GM13976 (cell line): ENCODE data around the gene THAP12.

Experiments
- DNase-seq: peaks from one replicate; pipeline ENCODE4 v3.0.0; 2012; ENCODE audit warnings: low spot score
- in situ Hi-C: fragments of 300-500 bp; cut with MboI; formaldehyde crosslinking; loops from one replicate; pipeline ENCODE4 v1.12.0; 2022; ENCODE audit warnings: low sequenced_read_pairs, mixed read lengths, inconsistent platforms; ENCODE audit not compliant: unreplicated experiment
- TF ChIP-seq, protein P1 (sequence below): IDR thresholded peaks from 2 replicates; pipeline ENCODE4 v1.5.1; 2012; ENCODE audit warnings: borderline replicate concordance, mild to moderate bottlenecking; ENCODE audit not compliant: insufficient read depth; ENCODE audit errors: extremely low read depth, missing control alignments, control extremely low read depth

Gene THAP12

DNA sequence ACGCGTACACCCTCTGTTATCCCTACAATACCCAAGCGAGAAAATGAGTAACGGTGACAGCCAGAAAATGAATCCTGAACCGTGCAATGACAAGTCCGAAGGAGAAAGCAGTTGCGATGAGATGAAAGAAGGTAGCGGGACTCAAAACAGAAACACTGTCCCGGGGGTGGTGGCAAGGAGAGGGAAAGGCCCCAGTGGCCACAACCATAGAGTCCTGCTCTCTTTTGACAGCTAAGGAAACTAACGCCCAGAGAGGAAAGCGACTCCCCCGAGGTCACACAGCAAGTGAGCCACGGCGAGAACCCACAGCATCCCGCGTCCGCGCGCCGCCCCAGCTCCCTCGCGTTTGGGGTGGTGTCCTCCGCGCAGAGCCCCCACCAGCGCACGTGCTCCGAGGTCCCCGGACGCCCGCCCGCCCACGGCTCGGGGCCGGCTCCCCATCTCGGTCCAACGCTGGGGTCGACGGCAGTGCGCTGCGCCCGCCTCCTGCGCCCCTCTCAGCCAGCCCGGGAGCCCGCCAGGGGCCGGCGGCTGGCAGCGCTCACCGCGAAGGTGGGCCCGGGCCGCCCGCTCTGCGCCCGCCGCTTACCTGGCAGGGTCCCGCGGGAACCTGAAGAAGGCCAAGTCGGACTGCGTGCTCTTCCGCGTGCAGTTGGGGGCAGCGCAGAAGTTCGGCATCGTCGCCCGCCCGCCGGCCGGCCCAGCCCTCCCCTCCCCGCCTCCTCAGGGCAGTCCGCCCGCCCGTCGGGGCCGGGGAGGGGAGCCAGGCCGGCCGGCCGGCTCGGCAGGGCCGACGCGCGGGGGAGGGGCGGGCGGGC, 564 bp downstream of the THAP12 start:
- peak; percentile 58 for DNase-seq
- in situ Hi-C loops = no loop called here
- TF ChIP-seq, protein P1, sequence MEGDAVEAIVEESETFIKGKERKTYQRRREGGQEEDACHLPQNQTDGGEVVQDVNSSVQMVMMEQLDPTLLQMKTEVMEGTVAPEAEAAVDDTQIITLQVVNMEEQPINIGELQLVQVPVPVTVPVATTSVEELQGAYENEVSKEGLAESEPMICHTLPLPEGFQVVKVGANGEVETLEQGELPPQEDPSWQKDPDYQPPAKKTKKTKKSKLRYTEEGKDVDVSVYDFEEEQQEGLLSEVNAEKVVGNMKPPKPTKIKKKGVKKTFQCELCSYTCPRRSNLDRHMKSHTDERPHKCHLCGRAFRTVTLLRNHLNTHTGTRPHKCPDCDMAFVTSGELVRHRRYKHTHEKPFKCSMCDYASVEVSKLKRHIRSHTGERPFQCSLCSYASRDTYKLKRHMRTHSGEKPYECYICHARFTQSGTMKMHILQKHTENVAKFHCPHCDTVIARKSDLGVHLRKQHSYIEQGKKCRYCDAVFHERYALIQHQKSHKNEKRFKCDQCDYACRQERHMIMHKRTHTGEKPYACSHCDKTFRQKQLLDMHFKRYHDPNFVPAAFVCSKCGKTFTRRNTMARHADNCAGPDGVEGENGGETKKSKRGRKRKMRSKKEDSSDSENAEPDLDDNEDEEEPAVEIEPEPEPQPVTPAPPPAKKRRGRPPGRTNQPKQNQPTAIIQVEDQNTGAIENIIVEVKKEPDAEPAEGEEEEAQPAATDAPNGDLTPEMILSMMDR = no peak

DNA sequence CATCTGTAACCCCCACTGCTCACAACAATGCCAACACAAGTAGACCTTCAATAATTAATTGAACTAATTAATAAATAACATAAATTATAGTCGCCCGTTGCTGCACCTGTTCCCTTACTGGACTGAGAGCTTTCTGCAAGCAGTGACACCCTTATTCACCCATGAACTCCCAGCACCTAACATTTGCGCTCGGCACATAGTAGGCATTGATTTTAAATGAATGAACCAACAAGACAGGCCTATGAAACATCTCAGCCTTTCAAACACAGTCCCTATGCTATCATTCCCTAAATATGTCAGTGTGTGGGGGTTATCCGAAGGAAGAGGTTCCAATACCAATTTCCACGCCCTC, 1.1 kb downstream of the THAP12 start:
- in situ Hi-C loops = no loop called here
- TF ChIP-seq, protein P1 = no peak
- DNase-seq = no peak

DNA sequence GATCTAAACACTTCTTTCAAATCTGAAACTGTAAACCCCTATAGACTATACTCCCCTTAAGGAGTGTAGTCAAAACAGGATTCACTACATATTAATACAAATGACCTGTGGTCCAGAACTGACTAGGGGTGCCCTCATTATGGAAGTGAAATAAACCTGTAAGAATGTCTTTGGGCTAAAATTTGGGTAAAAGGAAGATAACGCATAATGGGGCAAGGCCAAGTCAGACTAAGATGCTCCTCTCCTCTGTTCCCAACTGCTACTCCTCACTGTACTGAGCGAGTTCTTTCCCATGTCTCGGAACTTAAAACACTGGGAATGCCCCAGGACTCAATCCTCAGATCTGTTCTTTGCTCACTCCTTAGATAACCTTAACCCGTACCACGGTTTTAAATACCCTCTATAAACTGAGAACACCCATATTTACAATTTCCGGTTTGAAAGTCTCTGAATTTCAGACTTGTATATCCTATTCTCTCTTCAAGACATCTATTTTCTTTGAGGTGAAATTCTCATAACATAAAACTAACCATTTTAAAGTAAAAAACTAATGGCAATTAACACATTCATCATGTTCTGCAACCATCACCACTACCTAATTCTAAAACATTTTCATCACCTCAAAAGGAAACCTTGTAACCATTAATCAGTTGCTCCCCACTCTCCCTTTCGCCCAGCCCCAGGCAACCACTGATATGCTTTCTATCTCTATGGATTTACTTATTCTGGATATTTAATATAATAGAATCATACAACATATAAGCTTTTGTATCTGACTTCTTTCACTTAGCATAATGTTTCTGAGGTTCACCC, 4.0 kb downstream of the THAP12 start:
- no peak for DNase-seq
- TF ChIP-seq, protein P1 = no peak
- in situ Hi-C loops = no loop called here

DNA sequence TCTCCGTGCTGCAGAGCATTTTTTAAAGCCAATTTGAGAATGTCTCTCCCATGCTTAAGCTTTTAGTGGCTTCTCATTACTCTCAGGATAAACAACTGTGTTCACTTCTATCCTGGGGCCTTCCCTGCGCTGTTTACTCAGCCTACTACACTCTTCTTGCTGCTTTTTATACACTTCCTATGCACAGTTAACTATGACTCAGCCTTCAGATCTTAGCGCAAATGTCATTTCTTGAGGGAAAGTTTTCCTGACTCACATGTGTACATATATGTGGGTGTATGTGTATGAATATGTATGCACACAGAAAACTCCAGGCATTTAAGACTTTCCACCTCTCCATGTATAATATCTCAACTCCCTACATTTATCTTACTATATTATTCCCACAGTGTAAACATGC, 9.8 kb downstream of the THAP12 start:
- TF ChIP-seq, protein P1 = no peak
- peak; percentile 48 for DNase-seq
- in situ Hi-C loops = no loop called here

DNA sequence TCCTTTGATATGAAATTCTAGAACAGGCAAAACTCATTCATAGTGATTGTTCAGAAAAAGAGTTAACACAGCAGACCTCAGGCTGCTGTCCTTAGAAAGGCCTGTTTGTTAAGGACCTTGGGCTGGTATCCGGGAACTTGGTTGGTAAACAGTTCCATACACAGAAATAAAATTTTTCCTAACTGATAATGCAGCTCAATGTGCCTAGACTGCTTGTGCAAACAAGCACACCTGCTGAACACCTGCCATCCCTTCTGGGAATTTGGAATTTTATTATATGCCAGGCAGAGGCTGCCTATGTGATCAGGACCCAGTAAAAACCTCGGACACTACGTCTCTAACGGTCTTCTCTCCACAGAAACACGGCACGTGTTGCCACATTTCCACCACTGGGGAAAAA, 11.5 kb downstream of the THAP12 start:
- TF ChIP-seq, protein P1 = no peak
- in situ Hi-C loops = no loop called here
- no peak for DNase-seq

DNA sequence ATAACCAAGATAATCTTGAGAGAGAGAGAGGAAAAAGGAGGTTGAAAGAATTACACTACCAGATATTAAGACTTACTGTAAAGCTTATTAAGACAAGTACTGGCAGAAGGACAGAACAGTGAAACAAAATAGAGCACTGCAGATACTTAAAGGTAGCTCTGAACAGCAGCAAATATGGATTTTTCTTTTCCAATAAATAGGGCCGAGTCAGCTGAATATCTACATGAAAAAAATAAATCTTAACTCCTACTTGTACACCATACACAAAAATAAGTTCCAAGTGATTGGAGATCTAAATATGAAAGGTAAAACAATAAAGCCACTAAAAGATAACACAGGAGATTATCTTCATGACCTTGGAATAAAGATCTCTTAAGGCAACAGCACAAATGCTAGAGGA, 12.4 kb downstream of the THAP12 start:
- DNase-seq = no peak
- TF ChIP-seq, protein P1 = no peak
- in situ Hi-C loops = no loop called here
